AG08395 (cell line): ENCODE measurements around the gene POGLUT2.
"Not testable (repeated sequence)": the region's sequence is repeated elsewhere in the genome, so short reads cannot be mapped to it uniquely, and the experiment has no call there.

Experiments
- DNase-seq: peaks from one replicate; pipeline ENCODE4 v3.0.0; 2012; ENCODE audit warnings: mixed read lengths, low spot score

POGLUT2 gene

DNA sequence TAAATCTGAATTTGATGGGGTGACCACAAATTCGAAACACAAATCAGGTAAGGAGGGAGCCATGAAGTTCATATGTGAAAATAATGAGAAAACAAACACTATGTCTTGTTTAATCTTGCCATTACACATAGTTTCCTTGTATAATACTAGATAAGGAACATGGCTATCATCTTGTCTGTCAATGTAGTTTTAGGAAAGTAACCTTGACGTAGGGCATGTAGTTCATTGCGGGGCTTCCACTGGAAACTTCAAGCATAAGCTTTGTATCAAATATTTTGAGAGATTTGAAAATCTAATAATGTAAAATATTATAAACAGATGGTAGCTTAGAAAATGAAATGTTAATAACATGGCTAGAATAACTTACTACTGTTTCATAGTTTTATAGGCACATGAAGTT is 8.9 kb upstream of the POGLUT2 start:
- DNase-seq = no peak

DNA sequence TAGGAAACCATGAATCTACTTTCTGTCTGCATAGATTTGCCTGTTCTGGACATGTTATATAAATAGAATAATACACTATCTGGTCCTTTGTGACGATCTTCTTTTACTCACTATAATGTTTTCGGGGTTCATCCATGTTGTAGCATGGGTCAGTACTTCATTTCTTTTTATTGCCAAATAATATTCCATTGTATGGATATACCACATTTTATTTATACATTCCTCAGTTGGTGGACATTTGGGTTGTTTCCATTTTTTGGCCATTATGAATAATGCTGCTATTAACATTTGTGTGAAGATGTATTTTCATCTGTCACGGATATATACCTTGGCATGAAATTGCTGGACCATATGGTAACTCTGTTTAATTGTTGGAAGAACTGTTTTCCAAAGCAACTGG is 6.9 kb upstream of the POGLUT2 start:
- DNase-seq = no peak

DNA sequence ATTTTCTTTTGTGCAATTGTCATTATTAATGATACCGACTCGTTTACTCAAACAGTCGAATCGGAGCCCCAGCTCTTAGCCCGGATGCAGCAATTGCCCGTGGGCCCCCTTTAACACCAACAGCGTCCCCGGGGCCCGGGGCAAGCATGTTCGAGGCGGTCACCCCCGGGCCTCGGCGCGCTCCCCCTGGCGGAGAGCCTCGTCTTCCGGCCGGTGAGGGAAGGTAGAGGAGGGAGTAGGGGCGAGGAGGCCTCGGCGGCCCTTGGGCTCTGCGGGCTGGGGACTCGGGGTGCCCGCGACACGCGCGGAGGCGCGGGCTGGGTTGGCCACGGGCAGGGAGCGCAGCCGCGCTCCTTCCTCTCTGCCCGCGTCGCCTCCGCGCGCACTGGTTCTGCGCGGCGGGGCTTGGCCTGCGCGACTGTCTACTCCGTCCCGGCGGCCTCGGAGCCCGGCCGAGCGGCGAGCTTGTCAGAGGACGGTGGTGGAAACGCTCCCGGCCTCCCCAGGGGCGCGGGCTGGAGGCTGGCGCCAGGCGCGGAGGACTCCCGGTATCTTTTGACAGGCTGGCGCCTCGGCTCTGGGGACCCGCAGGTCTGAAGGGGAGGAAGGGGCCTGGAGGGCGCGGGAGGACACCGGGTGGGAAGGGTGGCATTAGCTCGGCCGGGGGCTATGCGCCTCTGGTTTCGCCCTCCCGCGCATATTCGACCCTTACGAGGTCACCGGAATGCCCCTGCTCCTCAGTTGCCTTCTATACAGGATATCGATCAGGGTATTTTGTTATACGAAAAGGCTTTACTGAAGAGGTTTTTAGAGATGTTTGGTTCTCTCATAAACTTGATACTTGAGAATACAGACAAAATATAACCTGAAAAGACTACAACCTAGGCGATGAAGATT is 1.6 kb upstream of the POGLUT2 start:
- DNase-seq = peak; percentile 83

DNA sequence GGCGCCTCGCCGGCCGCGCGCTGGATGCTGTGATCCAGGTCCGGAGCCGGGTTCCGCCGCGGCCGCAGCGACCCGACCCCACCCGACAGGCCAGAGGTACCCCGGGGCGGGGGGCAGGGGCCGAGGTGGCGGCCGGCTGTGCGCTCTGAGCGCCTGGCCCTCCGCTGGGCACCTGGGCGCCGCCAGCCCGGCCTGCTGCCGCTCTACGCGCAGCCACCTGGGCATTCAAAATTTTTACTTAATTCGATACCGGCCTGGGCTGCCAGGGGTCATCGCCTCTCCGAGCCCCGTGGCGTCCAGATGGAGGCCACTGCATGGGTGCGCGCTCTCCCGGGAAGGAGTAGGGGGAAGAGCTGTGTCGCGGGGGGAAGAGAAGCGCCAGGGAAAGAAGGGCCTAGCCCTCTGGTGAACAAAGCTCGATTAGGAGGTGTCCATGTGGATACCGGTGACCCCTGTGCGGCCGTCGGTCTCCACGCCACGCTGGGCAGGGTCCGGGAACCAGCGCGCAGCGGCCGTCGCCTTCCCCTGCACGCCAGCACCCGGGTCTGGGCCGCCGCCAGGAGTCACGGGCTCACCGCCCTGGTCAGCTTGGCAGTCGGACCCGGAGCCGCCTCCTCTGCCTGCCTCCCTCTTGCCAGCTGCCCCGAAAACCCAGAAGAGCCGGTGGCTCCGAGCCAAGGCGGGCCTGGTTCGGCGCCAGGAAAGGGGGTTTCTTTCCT is 809 bp upstream of the POGLUT2 start:
- DNase-seq = peak; percentile 14

DNA sequence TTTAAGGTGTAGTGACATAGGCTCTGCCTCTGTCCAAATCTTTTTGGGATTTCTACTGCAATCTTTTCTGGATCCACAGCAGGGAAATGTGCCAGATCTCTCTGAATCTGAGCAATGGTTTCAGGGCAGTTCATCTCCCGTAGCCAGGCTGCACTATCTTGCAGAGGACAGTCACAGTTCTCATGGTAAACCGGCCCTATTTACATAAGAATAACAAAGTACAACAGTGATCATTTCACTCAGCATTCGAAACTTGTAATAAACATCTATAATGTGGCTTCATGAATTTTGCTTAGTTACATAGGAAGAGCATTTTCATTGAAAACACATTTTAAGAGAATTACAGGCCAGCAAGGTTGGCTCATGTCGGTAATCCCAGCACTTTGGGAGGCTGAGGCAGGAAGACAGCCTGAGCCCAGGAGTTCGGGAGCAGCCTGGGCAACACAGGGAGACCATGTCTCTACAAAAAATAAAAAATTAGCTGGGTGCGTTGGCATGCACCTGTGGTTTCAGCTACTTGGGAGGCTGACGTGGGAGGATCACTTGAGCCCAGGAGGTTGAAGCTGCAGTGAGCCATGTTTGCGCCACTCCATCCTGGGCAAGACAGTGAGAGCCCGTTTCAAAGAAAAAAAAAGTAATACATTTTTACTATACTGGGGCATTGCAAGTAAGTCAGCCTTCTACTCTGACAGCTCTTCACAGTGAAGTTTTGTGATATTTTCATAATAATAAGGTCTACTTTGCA is 5.0 kb downstream of the POGLUT2 start:
- DNase-seq = no peak

DNA sequence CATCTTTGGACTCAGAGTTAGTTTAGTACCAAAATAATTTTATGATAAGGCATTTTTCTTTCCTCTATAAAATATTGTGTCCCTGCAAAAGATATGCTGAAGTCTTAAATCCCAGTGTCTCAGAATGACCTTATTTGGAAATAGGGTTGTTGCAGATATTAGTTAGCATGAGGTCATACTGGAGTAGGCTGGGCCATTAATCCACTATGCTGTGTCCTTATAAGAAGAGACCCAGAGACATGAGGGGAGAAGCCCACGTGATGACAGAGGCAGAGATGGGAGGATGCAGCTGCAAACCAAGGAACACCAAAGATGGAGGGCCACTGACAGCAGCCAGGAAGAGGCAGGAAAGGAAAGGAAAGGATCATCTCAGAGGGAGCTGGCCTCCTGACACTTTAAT is 6.4 kb downstream of the POGLUT2 start:
- no peak for DNase-seq

DNA sequence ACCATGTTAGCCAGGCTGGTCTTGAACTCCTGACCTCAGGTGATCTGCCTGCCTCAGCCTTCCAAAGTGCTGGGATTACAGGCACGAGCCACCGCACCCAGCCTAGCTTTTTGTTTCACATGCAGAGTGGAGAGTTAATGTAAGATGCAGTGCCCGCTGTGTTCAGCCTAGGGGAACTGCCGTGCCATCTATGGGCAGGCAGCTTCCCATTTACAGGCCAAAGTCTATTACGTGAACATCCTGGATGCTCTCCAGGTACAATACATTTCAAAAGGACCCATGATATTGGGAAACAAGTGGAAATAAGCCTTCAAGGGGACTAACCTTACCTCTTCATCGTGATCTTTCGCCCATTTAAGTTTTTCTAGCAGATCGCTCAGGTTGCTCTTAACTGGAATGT is 10.1 kb downstream of the POGLUT2 start:
- DNase-seq = no peak

DNA sequence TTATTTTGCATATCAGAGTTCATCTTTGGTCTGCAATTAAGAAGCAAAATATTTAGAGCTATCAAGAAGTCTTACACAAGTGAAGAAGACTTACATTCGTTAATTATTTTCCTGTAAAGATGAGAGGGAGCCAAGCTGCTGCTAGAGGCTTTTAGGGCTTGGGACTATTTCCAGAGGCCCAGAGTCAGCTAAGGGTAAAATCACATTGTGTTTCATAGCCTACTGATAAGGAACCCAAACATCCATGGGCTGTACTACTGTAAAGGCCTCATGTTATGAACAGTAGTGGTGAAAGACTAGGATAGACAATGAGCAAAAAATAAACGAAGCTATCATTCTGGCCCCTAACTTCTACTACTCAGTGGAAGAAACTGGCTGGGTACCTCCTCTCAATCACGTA is 14.3 kb downstream of the POGLUT2 start:
- DNase-seq = no peak

DNA sequence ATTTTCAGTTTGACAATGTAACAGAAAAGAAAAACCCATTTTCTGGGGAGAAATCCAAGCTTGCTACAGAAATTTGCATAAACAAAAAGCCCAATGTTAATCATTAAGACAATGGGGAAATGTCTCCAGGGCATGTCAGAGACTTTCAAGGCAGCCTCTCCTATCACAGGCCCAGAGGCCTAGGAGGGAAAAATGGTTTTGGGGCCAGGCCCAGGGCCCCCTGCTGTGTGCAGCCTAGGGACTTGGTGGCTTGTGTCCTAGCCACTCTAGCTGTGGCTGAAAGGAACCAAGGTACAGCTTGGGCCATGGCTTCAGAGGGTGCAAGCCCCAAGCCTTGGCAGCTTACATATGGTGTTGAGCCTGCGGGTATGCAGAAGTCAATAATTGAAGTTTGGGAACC is 17.2 kb downstream of the POGLUT2 start:
- DNase-seq = no peak

DNA sequence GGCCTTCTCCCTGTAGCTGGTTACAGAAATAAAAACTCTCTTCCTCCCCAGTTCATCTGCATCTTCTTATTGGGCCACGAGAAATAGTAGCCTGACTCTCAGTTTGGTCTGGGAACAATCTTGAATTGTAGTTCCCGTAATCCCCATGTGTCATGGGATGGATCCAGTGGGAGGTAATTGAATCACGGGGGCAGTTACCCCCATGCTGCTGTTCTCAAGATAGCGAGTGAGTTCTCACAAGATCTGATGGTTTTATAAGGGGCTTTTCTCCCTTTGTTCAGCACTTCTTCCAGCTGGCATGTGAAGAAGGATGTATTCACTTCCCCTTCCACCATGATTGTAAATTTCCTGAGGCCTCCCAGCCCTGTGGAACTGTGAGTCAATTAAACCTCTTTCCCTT is 18.1 kb downstream of the POGLUT2 start:
- DNase-seq = not testable (repeated sequence)

DNA sequence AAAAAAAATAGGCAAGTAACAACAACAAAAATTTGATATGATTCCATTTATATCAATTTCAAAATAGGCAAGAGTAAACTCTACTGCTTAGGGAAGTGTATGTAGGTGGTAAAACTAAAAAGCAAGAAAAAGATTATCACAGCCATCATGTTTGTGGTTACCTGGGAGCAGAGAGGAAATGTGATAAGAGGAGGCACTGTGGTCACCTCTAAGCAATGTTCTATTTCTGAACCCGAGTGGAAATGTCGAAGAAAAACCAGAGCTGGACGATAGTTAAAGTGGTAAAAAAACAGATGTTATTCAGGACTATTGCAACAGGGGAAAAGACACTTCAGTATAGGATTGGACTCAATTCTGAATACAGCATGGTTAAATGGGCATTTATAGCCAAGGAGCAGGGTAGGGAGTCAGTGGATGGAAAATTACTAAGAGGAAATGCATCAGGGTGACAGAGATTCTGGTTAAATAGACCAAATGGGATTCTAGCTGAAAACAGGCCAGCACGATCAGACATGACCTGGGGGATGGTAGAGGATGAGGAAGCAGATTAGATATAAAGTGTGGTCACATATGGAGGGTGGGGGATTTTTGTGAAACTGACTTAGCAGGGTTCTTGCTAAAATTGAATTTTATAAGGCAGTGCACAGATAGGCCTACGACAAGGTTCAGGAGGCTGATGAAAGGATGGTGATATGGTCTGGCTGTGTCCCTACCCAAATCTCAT is 19.2 kb downstream of the POGLUT2 start:
- DNase-seq = no peak

DNA sequence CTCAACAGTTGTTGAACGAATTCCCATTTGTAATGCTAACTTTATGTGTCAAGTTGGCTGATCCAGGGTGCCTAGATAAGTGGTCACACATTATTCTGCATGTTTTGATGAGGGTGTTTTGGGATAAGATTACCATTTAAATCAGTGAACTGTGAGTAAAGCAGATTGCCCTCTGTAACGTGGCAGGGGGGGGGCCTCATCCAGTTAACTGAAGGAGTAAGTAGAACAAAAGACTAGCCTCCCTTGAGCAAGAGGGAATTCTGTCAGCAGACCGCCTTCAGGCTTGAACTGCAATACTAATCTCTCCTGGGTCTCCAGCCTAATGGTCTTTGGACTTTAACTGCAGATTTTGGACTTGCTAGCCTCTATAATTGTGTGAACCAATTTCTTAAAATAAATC is 21.0 kb downstream of the POGLUT2 start:
- no peak for DNase-seq

DNA sequence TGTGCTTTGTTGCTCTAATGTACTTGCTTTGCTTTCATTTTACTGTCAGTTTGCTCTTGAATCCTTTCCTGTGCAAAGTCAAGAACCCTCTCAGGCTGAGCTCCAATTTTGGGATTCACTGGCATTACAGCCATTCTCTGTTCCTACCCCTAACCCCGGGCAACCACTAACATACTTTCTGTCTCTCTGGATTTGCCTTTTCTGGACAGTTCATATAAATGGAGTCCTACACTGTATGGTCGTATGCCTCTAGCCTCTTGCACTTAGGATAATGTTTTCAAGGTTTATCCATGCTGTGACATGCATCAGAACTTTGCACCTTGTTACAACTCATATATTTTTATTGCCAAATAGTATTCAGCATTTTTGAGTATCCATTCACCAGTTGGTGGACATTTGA is 22.5 kb downstream of the POGLUT2 start:
- no peak for DNase-seq

DNA sequence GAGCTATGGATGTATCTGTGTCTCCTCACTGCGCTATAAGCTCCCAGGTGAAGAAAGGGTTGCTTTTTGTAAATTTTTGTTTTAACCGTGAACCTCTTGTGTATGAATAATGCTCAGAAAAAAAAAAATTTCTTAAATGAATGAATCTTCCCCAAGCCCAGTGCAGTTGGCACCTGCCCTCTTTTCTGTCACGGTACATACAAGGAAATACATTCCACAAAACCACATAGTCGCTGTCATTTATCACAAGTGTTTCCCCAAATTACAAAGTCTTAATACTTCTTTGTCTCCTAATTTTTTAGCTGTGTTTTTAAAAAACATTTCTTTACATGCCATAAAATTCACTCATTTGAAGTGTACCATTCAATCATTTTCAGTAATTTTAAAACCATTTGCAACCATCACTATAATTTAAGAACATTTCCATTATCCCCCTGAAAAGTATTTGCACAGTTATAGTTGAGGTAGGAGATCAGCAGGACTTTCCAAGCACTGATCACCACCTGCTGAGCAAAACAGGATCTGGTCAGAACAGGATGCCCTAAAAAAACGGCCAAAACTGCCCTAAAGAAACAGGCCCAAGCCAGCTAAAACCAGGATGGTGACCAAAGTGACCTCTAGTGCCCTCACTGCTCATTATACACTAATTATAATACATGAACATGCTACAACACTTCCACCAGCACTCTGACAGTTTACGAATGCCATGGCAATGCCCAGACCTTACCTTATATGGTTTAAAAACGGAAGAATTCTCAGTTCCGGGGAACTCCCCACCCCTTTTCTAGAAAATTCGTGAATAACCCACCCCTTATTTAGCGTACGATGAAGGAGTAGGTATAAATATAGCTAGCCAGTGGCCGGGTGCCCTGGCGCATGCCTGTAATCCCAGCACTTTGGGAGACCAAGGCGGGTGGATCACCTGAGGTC is 23.9 kb downstream of the POGLUT2 start:
- no peak for DNase-seq

DNA sequence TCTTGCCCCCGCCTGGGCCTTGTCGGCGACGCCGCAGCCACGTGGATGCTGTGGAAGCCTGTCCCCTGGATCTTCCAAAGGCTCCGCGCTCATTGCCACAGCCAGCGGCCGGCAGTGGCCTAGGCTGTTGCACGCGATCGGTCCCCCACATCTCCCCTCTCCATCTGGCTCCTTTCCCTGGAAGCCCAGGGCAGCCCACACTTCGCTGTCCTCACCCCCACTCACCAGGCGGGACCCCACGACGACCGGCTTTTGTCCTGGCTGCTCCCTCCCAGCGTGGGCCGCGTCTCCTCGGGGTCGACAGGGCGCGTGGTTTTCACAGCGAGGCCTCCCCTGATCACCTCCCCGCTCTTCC is 24.6 kb downstream of the POGLUT2 start:
- DNase-seq = no peak

DNA sequence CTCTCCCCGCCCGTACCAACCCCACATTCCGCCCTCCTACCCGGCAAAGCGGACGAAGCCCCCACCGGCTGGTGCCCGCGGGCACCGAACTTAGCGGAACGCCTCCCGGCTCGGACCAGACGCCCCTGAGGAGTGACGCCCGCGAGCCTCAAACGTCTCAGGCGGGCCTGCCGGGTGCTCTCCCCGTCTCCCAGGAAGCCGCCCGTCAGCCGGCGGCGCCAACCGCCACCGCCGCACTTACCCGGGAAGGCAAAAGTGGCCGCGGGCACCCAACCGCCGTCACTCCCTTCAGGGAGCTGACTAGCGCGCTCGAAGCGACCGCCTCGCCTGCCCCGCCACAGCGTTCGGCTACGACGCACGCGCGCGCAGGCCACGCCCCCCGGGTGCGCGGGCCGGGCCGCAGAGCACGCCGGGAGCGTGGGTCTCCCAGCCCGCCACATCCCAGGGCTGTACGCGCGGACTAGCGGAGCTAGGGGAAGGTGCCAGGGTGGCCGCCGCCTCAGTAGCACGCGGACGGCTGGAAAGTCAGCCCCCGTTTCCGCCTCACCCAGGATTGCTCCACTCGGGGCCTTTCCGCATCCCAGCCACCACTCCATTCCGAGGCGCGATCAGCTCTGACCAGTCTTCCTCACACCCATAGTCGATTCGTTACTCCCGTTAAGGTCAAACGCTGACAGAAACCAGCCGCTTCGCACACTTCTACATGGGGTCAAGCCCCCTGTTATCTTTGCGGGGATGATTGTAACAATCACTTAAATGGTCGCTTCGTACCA is 25.1 kb downstream of the POGLUT2 start, which contains the start of gene TEX30:
Gene TEX30 (minus strand): TSS at position 346 of the 773 bp plus-strand sequence. CDS start 3,760 bp downstream, outside the sequence.
- peak; percentile 95 for DNase-seq

DNA sequence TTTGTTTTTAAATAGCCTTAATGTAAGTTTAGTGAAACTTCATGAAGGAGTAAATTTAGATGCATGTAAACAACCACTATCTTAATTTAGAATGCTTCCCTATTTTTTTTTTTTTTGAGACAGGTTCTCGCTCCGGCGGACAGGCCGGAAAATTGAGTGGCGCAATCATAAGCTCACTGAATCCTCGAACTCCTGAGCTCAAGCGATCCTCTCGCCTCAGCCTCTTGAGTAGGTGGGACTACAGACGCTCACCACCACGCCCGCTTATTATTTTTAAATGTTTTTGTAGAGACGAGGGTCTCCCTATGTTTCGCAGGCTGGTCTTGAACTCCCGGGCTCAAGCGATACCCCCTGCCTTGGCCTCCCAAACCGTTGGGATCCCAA is 26.7 kb downstream of the POGLUT2 start:
- no peak for DNase-seq

DNA sequence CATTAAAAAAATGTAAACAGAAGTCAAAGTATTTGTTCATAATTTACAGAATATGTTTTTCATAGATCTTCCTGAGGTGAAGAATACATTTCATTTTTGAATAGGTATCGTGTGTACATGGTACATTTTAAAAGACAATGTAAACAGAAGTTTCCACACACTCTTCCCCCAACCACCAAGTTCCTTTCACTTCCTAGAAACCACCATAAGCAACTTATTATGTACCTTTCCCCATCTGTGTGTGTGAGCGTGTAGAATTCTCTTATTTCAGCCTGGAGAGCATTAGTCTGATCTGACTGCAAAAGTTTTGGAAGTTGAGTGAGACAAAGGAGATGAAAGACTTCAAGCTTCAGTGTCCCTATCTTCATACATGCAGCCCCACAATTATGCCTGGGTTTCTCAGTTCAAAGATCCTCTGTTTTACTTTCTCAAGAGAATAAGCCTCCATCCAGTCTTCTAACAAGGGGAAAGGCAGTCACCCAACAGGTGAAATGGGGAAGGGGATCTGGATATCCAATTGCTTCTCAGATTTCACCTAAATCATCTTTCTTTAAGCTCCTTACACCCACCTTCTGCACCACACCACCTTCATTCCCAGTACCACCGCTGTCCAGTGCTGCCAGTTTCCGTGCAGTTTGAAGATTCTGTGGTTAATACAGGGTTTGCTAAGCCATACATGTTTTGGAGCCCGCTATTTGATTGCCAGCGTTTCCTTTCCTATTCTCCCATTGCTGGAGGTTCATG is 27.3 kb downstream of the POGLUT2 start:
- DNase-seq = no peak

DNA sequence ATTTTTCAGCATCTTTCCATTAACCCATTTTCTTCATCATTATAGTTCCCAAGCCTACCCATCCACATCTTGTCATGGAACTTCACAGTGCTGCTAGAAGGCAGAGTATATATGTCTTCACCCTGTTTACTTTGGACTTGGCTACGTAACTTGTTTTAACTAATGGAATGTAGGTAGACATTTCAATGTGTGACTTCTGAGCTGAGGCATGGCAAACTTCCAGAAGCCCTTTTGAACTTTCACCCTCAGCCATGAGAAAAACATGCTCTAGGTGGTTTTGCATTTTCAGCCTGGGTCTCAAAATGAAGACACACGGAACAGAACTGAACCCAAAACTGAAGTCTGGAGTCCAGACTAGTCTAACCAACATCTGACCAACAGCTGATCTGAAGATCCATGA is 28.3 kb downstream of the POGLUT2 start:
- DNase-seq = no peak
